ENCODE results near the gene ATP9A. TPM values are rescaled to one million over a fixed set of nuclear protein-coding genes. Genes with fewer than 3 reads are reported as not detected.

Gene ATP9A
- total and polyA plus RNA-seq, 2 of the 8 experiments (the other 6 are each of a cell fraction or from before 2014, with no cell fraction given): 5.0 to 6.4 TPM

GRCh38 chr20:51796340-51796739, 28.1 kb upstream of the ATP9A start (continued):
- TF ChIP-seq SUZ12 (IDR thresholded peaks at IDR 0.05; ENCODE audit: low read length) (no peak), BACH1 (IDR thresholded peaks at IDR 0.05; ENCODE audit: low read length) (no peak)

Measured in H1 (cell line).